Upper lobe of right lung (tissue), 1 donor: ENCODE data around the gene HEG1. TPM values are rescaled to one million over a fixed set of nuclear protein-coding genes. Genes with fewer than 3 reads are reported as not detected.

Source experiments
- ATAC-seq: fragments of 200-7000 bp; cut with Tn5 transposase; one replicate; pipeline ENCODE4 v1.9.1; 2020; ENCODE audit warnings: mild to moderate bottlenecking, moderate library complexity
- DNase-seq: peaks from one replicate; pipeline ENCODE4 v3.0.0-alpha.2; 2020
- H3K27ac ChIP-seq: fragments of 200-600 bp; one replicate; pipeline ENCODE4 v1.8.0; 2022
- H3K27me3 ChIP-seq: fragments of 200-600 bp; one replicate; pipeline ENCODE4 v1.8.0; 2022; ENCODE audit warnings: mild to moderate bottlenecking
- H3K36me3 ChIP-seq: fragments of 200-600 bp; one replicate; pipeline ENCODE4 v1.8.0; 2022
- H3K4me1 ChIP-seq: fragments of 200-600 bp; one replicate; pipeline ENCODE4 v1.8.0; 2022
- H3K4me3 ChIP-seq: fragments of 200-600 bp; one replicate; pipeline ENCODE4 v1.8.0; 2022; ENCODE audit warnings: mild to moderate bottlenecking
- H3K9me3 ChIP-seq: fragments of 200-600 bp; one replicate; pipeline ENCODE4 v1.8.0; 2022
- CTCF ChIP-seq: fragments of 200-600 bp; IDR thresholded peaks from one replicate; pipeline ENCODE4 v1.8.0; 2022; ENCODE audit warnings: antibody characterized with exemption
- intact Hi-C: fragments of 100-400 bp; cut with DNase I; formaldehyde crosslinking; loops from one replicate; pipeline ENCODE4 v1.11.0; 2022
- total RNA-seq: library from RNA; stranded (reverse); fragmentation: NEBNext Ultra II Directional; extraction: Animal tissue kit (Norgen Biotek cat#: 25700); gene quantifications from one replicate; pipeline ENCODE4 v1.2.1, GENCODE V29; 2021
- donor health status: DM: no; HTN: yes; CAD: no; lungs with severe emphysema.

HEG1 gene
- total RNA-seq, 1 donor from 2014 or later: 234 TPM

- intact Hi-C loops: no loop called here
- Histone ChIP-seq H3K4me3 (no peak overlapping the region), H3K36me3 (peaks cover 98% of the 10 kb centered on the region), H3K9me3 (no peaks in the 10 kb centered on the region), H3K4me1 (peaks cover 8% of the 10 kb centered on the region), H3K27me3 (no peaks in the 10 kb centered on the region), H3K27ac (no peak overlapping the region)
- ATAC-seq (no peak), DNase-seq (no peak)
- no peak for TF ChIP-seq CTCF
These were observed 42.7 kb downstream of the HEG1 start for GRCh38 chr3:125013095-125013494.

DNA sequence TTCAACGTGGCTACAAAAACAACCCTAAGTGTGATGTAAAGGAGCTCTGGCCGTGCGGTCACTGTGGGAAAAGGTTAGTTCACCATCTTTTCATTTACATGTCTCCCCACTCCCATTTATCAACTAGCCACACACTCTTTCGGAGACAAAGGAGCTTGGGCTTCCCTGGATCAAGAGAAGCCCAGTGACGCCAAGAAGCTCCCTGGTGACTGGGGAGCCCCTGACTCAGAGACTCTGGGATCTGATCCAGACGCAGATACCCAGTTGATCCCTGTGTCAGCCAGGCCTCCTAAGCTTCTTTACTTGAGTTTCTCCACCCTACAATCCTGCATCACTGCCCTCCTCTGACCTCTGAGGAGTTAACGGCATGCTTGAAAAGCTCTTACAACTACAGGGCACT, 43.9 kb downstream of the HEG1 start:
- H3K4me3 ChIP-seq: no peak overlapping the region
- H3K36me3 ChIP-seq: peaks cover 98% of the 10 kb centered on the region
- no peaks in the 10 kb centered on the region for H3K9me3 ChIP-seq
- DNase-seq: no peak
- H3K27ac ChIP-seq: no peak overlapping the region
- no peak for TF ChIP-seq CTCF
- peaks cover 8% of the 10 kb centered on the region for H3K4me1 ChIP-seq
- intact Hi-C loops: no loop called here
- ATAC-seq: no peak
- no peaks in the 10 kb centered on the region for H3K27me3 ChIP-seq

- Histone ChIP-seq H3K27ac (no peak overlapping the region), H3K27me3 (no peaks in the 10 kb centered on the region), H3K36me3 (peaks cover 97% of the 10 kb centered on the region), H3K4me3 (no peak overlapping the region), H3K9me3 (no peaks in the 10 kb centered on the region), H3K4me1 (peaks cover 8% of the 10 kb centered on the region)
- no peak for TF ChIP-seq CTCF
- intact Hi-C loops: no loop called here
- DNase-seq: no peak
- ATAC-seq: no peak
These were observed 45.4 kb downstream of the HEG1 start for GRCh38 chr3:125010393-125010792.

- peaks cover 10% of the 10 kb centered on the region for H3K4me1 ChIP-seq
- no peak for DNase-seq
- no peaks in the 10 kb centered on the region for H3K27me3 ChIP-seq
- no peak for TF ChIP-seq CTCF
- H3K4me3 ChIP-seq: no peak overlapping the region
- intact Hi-C loops: no loop called here
- no peak overlapping the region for H3K27ac ChIP-seq
- no peaks in the 10 kb centered on the region for H3K9me3 ChIP-seq
- peak; percentile 20 for ATAC-seq
- H3K36me3 ChIP-seq: peaks cover 97% of the 10 kb centered on the region
These were observed 47.0 kb downstream of the HEG1 start for GRCh38 chr3:125008766-125009165.

DNA sequence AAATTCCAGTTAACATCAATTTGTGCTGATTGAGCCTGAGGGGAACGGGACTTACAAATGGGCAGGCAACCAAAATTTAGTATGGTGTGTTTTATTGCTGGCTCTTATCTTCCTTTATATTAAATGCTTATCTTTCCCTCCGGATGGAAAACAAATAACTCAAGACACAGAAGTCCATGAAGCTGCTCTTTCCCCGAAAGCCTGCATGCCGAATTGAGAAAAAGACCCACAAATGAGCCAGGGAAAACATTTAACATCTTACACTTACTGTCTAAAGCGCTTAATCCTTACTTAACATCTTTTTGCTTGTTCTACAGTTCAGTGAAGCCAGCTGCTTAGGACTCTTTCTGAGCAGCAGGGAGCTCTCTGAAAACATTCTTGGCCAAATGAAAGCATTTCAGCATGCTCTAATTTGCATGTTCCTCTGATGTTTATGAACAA, 49.5 kb downstream of the HEG1 start:
- H3K4me1 ChIP-seq: peaks cover 20% of the 10 kb centered on the region
- ATAC-seq: no peak
- no peak for DNase-seq
- H3K9me3 ChIP-seq: no peaks in the 10 kb centered on the region
- peaks cover 97% of the 10 kb centered on the region for H3K36me3 ChIP-seq
- no peak for TF ChIP-seq CTCF
- no peak overlapping the region for H3K27ac ChIP-seq
- H3K27me3 ChIP-seq: no peaks in the 10 kb centered on the region
- no peak overlapping the region for H3K4me3 ChIP-seq
- intact Hi-C loops: no loop called here

DNA sequence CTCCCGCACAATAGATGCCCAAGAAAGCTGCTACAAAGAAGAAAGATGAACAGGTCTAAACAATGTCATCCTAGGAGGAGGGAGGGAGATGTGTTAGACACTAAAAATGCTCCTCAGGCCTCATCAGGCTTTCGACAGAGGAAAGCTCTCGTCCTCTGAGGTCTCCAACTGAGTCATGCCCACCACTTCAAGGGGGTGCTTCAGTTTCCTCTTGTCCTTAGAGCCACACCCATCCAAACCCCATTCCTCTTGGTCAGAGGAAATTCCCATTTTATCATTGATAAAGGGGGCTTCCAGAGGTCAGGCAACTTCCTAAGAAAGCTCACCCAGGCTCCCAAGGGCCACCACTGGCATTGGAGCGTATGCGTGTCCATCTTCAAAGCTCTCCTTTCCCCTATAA, 50.1 kb downstream of the HEG1 start:
- H3K4me3 ChIP-seq: no peak overlapping the region
- no peak overlapping the region for H3K27ac ChIP-seq
- peaks cover 16% of the 10 kb centered on the region for H3K4me1 ChIP-seq
- no peak for ATAC-seq
- no peaks in the 10 kb centered on the region for H3K9me3 ChIP-seq
- no peak for TF ChIP-seq CTCF
- intact Hi-C loops: no loop called here
- H3K27me3 ChIP-seq: no peaks in the 10 kb centered on the region
- peaks cover 97% of the 10 kb centered on the region for H3K36me3 ChIP-seq
- no peak for DNase-seq
